Left colon (tissue), 2 donors: ENCODE results near the gene RIN1. TPM values are rescaled to one million over a fixed set of nuclear protein-coding genes. Genes with fewer than 3 reads are reported as not detected.
"Not testable (repeated sequence)": the region's sequence is repeated elsewhere in the genome, so short reads cannot be mapped to it uniquely, and the experiment has no call there.

Experiments used
- ATAC-seq: fragments of 200-7000 bp; cut with Tn5 transposase; one replicate; pipeline ENCODE4 v1.9.1; 2020; ENCODE audit warnings: mild to moderate bottlenecking, moderate library complexity
- DNase-seq, 2 donors: peaks; one replicate each; pipeline ENCODE4 v3.0.0-alpha.2; 2020
- intact Hi-C, 2 donors: fragments of 100-400 bp; cut with DNase I in 1 of 2; cut with micrococcal nuclease in 1 of 2; formaldehyde crosslinking; loops; one replicate each; pipeline versions ENCODE4 v1.11.2 to v1.14.0; 2022; cut with DNase I, micrococcal nuclease
- long read RNA-seq: library from polyadenylated mRNA; unstranded; transcript quantifications from one replicate; pipeline ENCODE4 v2.0.0, GENCODE V29; 2021
- total RNA-seq, 2 donors: library from RNA; stranded (reverse); fragmentation: NEBNext Ultra II Directional; extraction: Animal tissue kit (Norgen Biotek cat#: 25700); gene quantifications; one replicate each; pipeline ENCODE4 v1.2.1, GENCODE V29; 2021
- donor health status: DM: no; HTN: no; CAD: no.
- donor health status: DM: yes; HTN: yes; CAD: no.

RIN1 gene
- 10 to 100 TPM; 10.3 to 10.6 TPM for total RNA-seq
- long read RNA-seq, partial matches to known transcripts, result 13 of 16 reads
- long read RNA-seq, other reads (novel, unspliced or antisense), result 2 of 16 reads

- intact Hi-C loops, result no loop called here
- DNase-seq, result peak; percentile 66 to 79
- ATAC-seq, result peak; percentile 91
These were observed at the start of gene RIN1 for GRCh38 chr11:66336234-66337102. Gene RIN1 (minus strand): TSS chr11:66336434. CDS start chr11:66336402, 32 bp downstream.

GRCh38 chr11:66384316-66384715, 48.1 kb upstream of the RIN1 start:
- intact Hi-C loops, DNase-seq, ATAC-seq: not testable (repeated sequence)

- intact Hi-C loops, ATAC-seq, DNase-seq: not testable (repeated sequence)
These were observed 44.0 kb upstream of the RIN1 start for GRCh38 chr11:66380264-66380663.

GRCh38 chr11:66373690-66374287, 37.6 kb upstream of the RIN1 start:
- intact Hi-C loops, ATAC-seq, DNase-seq: not testable (repeated sequence)

- no peak for DNase-seq
- intact Hi-C loops, result no loop called here
- ATAC-seq, result no peak
These were observed 37.0 kb upstream of the RIN1 start for GRCh38 chr11:66373265-66373664.

- intact Hi-C loops, result no loop called here
- DNase-seq (peak; percentile 88), ATAC-seq (peak; percentile 73)
These were observed 35.6 kb upstream of the RIN1 start, which contains the start of gene SLC29A2 for GRCh38 chr11:66371627-66372415. Gene SLC29A2 (minus strand): TSS chr11:66371760. CDS start chr11:66371591, 169 bp downstream.

- DNase-seq (no peak), ATAC-seq (no peak)
- intact Hi-C loops, result no loop called here
These were observed 33.0 kb upstream of the RIN1 start for GRCh38 chr11:66369073-66369894.

GRCh38 chr11:66368484-66368883, 32.2 kb upstream of the RIN1 start:
- no peak for DNase-seq
- ATAC-seq, result no peak
- intact Hi-C loops, result no loop called here

- intact Hi-C loops, result no loop called here
- DNase-seq (no peak), ATAC-seq (no peak)
These were observed 31.5 kb upstream of the RIN1 start for GRCh38 chr11:66367561-66368312.

GRCh38 chr11:66366844-66367477, 30.7 kb upstream of the RIN1 start:
- ATAC-seq (no peak), DNase-seq (no peak)
- intact Hi-C loops, result no loop called here

- DNase-seq (no peak), ATAC-seq (no peak)
- intact Hi-C loops, result no loop called here
These were observed 29.7 kb upstream of the RIN1 start for GRCh38 chr11:66365711-66366619.

GRCh38 chr11:66365166-66365565, 28.9 kb upstream of the RIN1 start:
- ATAC-seq, result no peak
- DNase-seq, result no peak
- intact Hi-C loops, result no loop called here

GRCh38 chr11:66363805-66364535, 27.7 kb upstream of the RIN1 start:
- intact Hi-C loops, result no loop called here
- DNase-seq (peak in 1 of 2 donors; percentile 71), ATAC-seq (peak; percentile 40)

- no peak for DNase-seq
- intact Hi-C loops, result no loop called here
- ATAC-seq, result peak; percentile 8
These were observed 27.0 kb upstream of the RIN1 start for GRCh38 chr11:66363187-66363601.

- DNase-seq (no peak), ATAC-seq (peak; percentile 0)
- intact Hi-C loops, result no loop called here
These were observed 26.4 kb upstream of the RIN1 start for GRCh38 chr11:66362481-66363147.
